ENCODE measurements around the gene MAB21L2. TPM values are rescaled to one million over a fixed set of nuclear protein-coding genes. Genes with fewer than 3 reads are reported as not detected.
"Not testable (repeated sequence)": the region's sequence is repeated elsewhere in the genome, so short reads cannot be mapped to it uniquely, and the experiment has no call there.

Gene MAB21L2
- total RNA-seq, 5 donors from 2014 or later (not counting 1 experiment from before 2014, with no cell fraction given) = not detected

- ATAC-seq (replicated peaks in 1 of 4) = no peak
- ChIA-PET POLR2A (no interaction called here), CTCF (no interaction called here)
- H3K27me3 ChIP-seq (replicated peaks in 1 of 2; ENCODE audit: control insufficient read depth in 2 of 2, extremely low read depth in 1 of 2, insufficient read depth in 2 of 2, low read length in 1 of 2) = no peaks in the 10 kb centered on the region
- no peaks in the 10 kb centered on the region for H3K27me3 Mint-ChIP-seq
- peaks cover 2 to 7% (median 6%) of the 10 kb centered on the region in 3 donors for H3K9me3 Mint-ChIP-seq
- H3K36me3 ChIP-seq (ENCODE audit: control insufficient read depth in 2 of 2, extremely low read depth in 1 of 2, insufficient read depth in 1 of 2, low read length in 1 of 2) = peaks cover 0 to 7% of the 10 kb centered on the region in 2 donors
- WGBS (ENCODE audit: insufficient coverage) = no CpG with 5 or more reads among the region's 2 CpGs
- H3K27ac ChIP-seq (ENCODE audit: low read length) = no peak overlapping the region
- no peaks in the 10 kb centered on the region for H3K9me3 ChIP-seq
- H3K4me3 Mint-ChIP-seq = no peak overlapping the region
- peaks cover 42% of the 10 kb centered on the region for H3K36me3 Mint-ChIP-seq
- DNase-seq = no peak
- H3K27ac Mint-ChIP-seq = no peak overlapping the region
- H3K4me1 ChIP-seq (ENCODE audit: control insufficient read depth in 1 of 2, extremely low read depth in 1 of 2, insufficient read depth in 2 of 2, low read length in 2 of 2) = no peaks in the 10 kb centered on the region
- H3K4me3 ChIP-seq (ENCODE audit: control insufficient read depth in 1 of 2, extremely low read depth in 1 of 2, low read length in 1 of 2) = no peak overlapping the region
- H3K4me1 Mint-ChIP-seq = peaks cover 0 to 7% (median 2%) of the 10 kb centered on the region in 3 donors
Observed at GRCh38 chr4:150562250-150562649, 19.7 kb upstream of the MAB21L2 start.

GRCh38 chr4:150562751-150563150, 19.2 kb upstream of the MAB21L2 start:
- Mint-ChIP-seq H3K4me3 (no peak overlapping the region), H3K9me3 (peaks cover 2 to 7% (median 6%) of the 10 kb centered on the region in 3 donors), H3K36me3 (peaks cover 43% of the 10 kb centered on the region), H3K27ac (no peak overlapping the region), H3K27me3 (no peaks in the 10 kb centered on the region), H3K4me1 (peaks cover 0 to 7% (median 2%) of the 10 kb centered on the region in 3 donors)
- H3K36me3 ChIP-seq (ENCODE audit: control insufficient read depth in 2 of 2, extremely low read depth in 1 of 2, insufficient read depth in 1 of 2, low read length in 1 of 2) = peaks cover 0 to 9% of the 10 kb centered on the region in 2 donors
- DNase-seq = no peak
- no peak for ATAC-seq (replicated peaks in 1 of 4)
- no peak overlapping the region for H3K27ac ChIP-seq (ENCODE audit: low read length)
- H3K4me3 ChIP-seq (ENCODE audit: control insufficient read depth in 1 of 2, extremely low read depth in 1 of 2, low read length in 1 of 2) = no peak overlapping the region
- ChIA-PET POLR2A (no interaction called here), CTCF (interaction anchor here in 1 of 2 donors (0.7 kb wide), 1 partner anchor 133 kb away, joined by 3 read pairs; no protein-coding TSS in a partner anchor)
- no peaks in the 10 kb centered on the region for H3K9me3 ChIP-seq
- no peaks in the 10 kb centered on the region for H3K4me1 ChIP-seq (ENCODE audit: control insufficient read depth in 1 of 2, extremely low read depth in 1 of 2, insufficient read depth in 2 of 2, low read length in 2 of 2)
- no peaks in the 10 kb centered on the region for H3K27me3 ChIP-seq (replicated peaks in 1 of 2; ENCODE audit: control insufficient read depth in 2 of 2, extremely low read depth in 1 of 2, insufficient read depth in 2 of 2, low read length in 1 of 2)

DNA sequence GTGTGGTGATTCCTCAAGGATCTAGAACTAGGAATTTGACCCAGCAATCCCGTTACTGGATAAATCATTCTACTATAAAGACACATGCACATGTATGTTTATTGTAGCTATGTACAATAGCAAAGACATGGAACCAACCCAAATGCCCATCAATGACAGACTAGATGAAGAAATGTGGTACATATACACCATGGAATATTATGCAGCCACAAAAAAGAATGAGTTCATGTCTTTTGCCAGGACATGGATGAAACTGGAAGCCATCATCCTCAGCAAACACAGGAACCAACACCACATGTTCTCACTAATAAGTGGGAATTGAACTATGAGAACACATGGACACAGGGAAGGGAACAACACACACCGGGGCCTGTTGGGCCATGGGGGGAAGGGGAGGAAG, 17.0 kb upstream of the MAB21L2 start:
- POLR2A ChIA-PET, CTCF ChIA-PET, H3K4me3 Mint-ChIP-seq: not testable (repeated sequence)

GRCh38 chr4:150567070-150567469, 14.9 kb upstream of the MAB21L2 start:
- H3K4me1 Mint-ChIP-seq = peaks cover 0 to 7% (median 2%) of the 10 kb centered on the region in 3 donors
- Histone ChIP-seq H3K4me3 (ENCODE audit: control insufficient read depth in 1 of 2, extremely low read depth in 1 of 2, low read length in 1 of 2) (no peak overlapping the region), H3K9me3 (no peaks in the 10 kb centered on the region), H3K27me3 (replicated peaks in 1 of 2; ENCODE audit: control insufficient read depth in 2 of 2, extremely low read depth in 1 of 2, insufficient read depth in 2 of 2, low read length in 1 of 2) (no peaks in the 10 kb centered on the region), H3K4me1 (ENCODE audit: control insufficient read depth in 1 of 2, extremely low read depth in 1 of 2, insufficient read depth in 2 of 2, low read length in 2 of 2) (no peaks in the 10 kb centered on the region), H3K27ac (ENCODE audit: low read length) (no peak overlapping the region), H3K36me3 (ENCODE audit: control insufficient read depth in 2 of 2, extremely low read depth in 1 of 2, insufficient read depth in 1 of 2, low read length in 1 of 2) (peaks cover 0 to 6% of the 10 kb centered on the region in 2 donors)
- H3K36me3 Mint-ChIP-seq = peaks cover 44% of the 10 kb centered on the region
- H3K9me3 Mint-ChIP-seq = peaks cover 2 to 7% (median 6%) of the 10 kb centered on the region in 3 donors
- ChIA-PET POLR2A (interaction anchor here in 1 of 2 donors (0.6 kb wide), 1 partner anchor 1629 kb away, joined by 3 read pairs; no protein-coding TSS in a partner anchor), CTCF (no interaction called here)
- DNase-seq (no peak), ATAC-seq (replicated peaks in 1 of 4) (no peak)
- no peak overlapping the region for H3K4me3 Mint-ChIP-seq
- no CpG with 5 or more reads among the region's 3 CpGs for WGBS (ENCODE audit: insufficient coverage)
- H3K27me3 Mint-ChIP-seq = no peaks in the 10 kb centered on the region
- H3K27ac Mint-ChIP-seq = no peak overlapping the region

More for the DNA sequence above, 17.0 kb upstream of the MAB21L2 start:
- not testable (repeated sequence) for DNase-seq; H3K4me1 ChIP-seq (ENCODE audit: control insufficient read depth in 1 of 2, extremely low read depth in 1 of 2, insufficient read depth in 2 of 2, low read length in 2 of 2); H3K9me3 Mint-ChIP-seq; H3K36me3 ChIP-seq (ENCODE audit: control insufficient read depth in 2 of 2, extremely low read depth in 1 of 2, insufficient read depth in 1 of 2, low read length in 1 of 2); H3K4me3 ChIP-seq (ENCODE audit: control insufficient read depth in 1 of 2, extremely low read depth in 1 of 2, low read length in 1 of 2); H3K27ac ChIP-seq (ENCODE audit: low read length); H3K9me3 ChIP-seq; H3K4me1 Mint-ChIP-seq; H3K27ac Mint-ChIP-seq; H3K27me3 ChIP-seq (replicated peaks in 1 of 2; ENCODE audit: control insufficient read depth in 2 of 2, extremely low read depth in 1 of 2, insufficient read depth in 2 of 2, low read length in 1 of 2); H3K27me3 Mint-ChIP-seq; ATAC-seq (replicated peaks in 1 of 4)
- no CpG with 5 or more reads among the region's 2 CpGs for WGBS (ENCODE audit: insufficient coverage)
- H3K36me3 Mint-ChIP-seq = peaks cover 46% of the 10 kb centered on the region

- POLR2A ChIA-PET = interaction anchor here in 1 of 2 donors (0.6 kb wide), 1 partner anchor 40 kb away, joined by 3 read pairs; no protein-coding TSS in a partner anchor
Observed at GRCh38 chr4:150569384-150569987, 12.5 kb upstream of the MAB21L2 start.

GRCh38 chr4:150569998-150570535, 11.9 kb upstream of the MAB21L2 start:
- no peaks in the 10 kb centered on the region for H3K27me3 Mint-ChIP-seq
- Histone ChIP-seq H3K27me3 (replicated peaks in 1 of 2; ENCODE audit: control insufficient read depth in 2 of 2, extremely low read depth in 1 of 2, insufficient read depth in 2 of 2, low read length in 1 of 2) (no peaks in the 10 kb centered on the region), H3K27ac (ENCODE audit: low read length) (no peak overlapping the region), H3K9me3 (no peaks in the 10 kb centered on the region), H3K4me3 (ENCODE audit: control insufficient read depth in 1 of 2, extremely low read depth in 1 of 2, low read length in 1 of 2) (no peak overlapping the region), H3K4me1 (ENCODE audit: control insufficient read depth in 1 of 2, extremely low read depth in 1 of 2, insufficient read depth in 2 of 2, low read length in 2 of 2) (no peaks in the 10 kb centered on the region), H3K36me3 (ENCODE audit: control insufficient read depth in 2 of 2, extremely low read depth in 1 of 2, insufficient read depth in 1 of 2, low read length in 1 of 2) (peaks cover 0 to 3% of the 10 kb centered on the region in 2 donors)
- ChIA-PET POLR2A (no interaction called here), CTCF (no interaction called here)
- ATAC-seq (replicated peaks in 1 of 4) (no peak), DNase-seq (no peak)
- H3K4me3 Mint-ChIP-seq = no peak overlapping the region
- H3K27ac Mint-ChIP-seq = no peak overlapping the region
- H3K36me3 Mint-ChIP-seq = peaks cover 28% of the 10 kb centered on the region
- H3K4me1 Mint-ChIP-seq = peaks cover 5 to 13% (median 12%) of the 10 kb centered on the region in 3 donors
- 100% methylated on average over 1 of the region's 4 CpGs for WGBS (ENCODE audit: insufficient coverage)
- peaks cover under 1 to 4% (median under 1%) of the 10 kb centered on the region in 3 donors for H3K9me3 Mint-ChIP-seq

More at GRCh38 chr4:150569384-150569987, 12.5 kb upstream of the MAB21L2 start:
- Mint-ChIP-seq H3K27ac (no peak overlapping the region), H3K4me3 (no peak overlapping the region), H3K36me3 (peaks cover 34% of the 10 kb centered on the region), H3K4me1 (peaks cover 5 to 11% (median 9%) of the 10 kb centered on the region in 3 donors), H3K27me3 (no peaks in the 10 kb centered on the region), H3K9me3 (peaks cover 2 to 7% (median 6%) of the 10 kb centered on the region in 3 donors)
- CTCF ChIA-PET = no interaction called here
- no peaks in the 10 kb centered on the region for H3K9me3 ChIP-seq
- H3K27ac ChIP-seq (ENCODE audit: low read length) = no peak overlapping the region
- H3K36me3 ChIP-seq (ENCODE audit: control insufficient read depth in 2 of 2, extremely low read depth in 1 of 2, insufficient read depth in 1 of 2, low read length in 1 of 2) = peaks cover 0 to 6% of the 10 kb centered on the region in 2 donors
- H3K4me1 ChIP-seq (ENCODE audit: control insufficient read depth in 1 of 2, extremely low read depth in 1 of 2, insufficient read depth in 2 of 2, low read length in 2 of 2) = no peaks in the 10 kb centered on the region
- DNase-seq (no peak), ATAC-seq (replicated peaks in 1 of 4) (no peak)
- H3K4me3 ChIP-seq (ENCODE audit: control insufficient read depth in 1 of 2, extremely low read depth in 1 of 2, low read length in 1 of 2) = no peak overlapping the region
- H3K27me3 ChIP-seq (replicated peaks in 1 of 2; ENCODE audit: control insufficient read depth in 2 of 2, extremely low read depth in 1 of 2, insufficient read depth in 2 of 2, low read length in 1 of 2) = no peaks in the 10 kb centered on the region
- WGBS (ENCODE audit: insufficient coverage) = 100% methylated on average over 3 of the region's 5 CpGs
